D341Med (cell line): Measurements from ENCODE around the gene SBF1.

ENCODE experiments used
- DNase-seq: peaks from one replicate; pipeline ENCODE4 v3.0.0; 2012; ENCODE audit warnings: low spot score

The SBF1 gene

DNA sequence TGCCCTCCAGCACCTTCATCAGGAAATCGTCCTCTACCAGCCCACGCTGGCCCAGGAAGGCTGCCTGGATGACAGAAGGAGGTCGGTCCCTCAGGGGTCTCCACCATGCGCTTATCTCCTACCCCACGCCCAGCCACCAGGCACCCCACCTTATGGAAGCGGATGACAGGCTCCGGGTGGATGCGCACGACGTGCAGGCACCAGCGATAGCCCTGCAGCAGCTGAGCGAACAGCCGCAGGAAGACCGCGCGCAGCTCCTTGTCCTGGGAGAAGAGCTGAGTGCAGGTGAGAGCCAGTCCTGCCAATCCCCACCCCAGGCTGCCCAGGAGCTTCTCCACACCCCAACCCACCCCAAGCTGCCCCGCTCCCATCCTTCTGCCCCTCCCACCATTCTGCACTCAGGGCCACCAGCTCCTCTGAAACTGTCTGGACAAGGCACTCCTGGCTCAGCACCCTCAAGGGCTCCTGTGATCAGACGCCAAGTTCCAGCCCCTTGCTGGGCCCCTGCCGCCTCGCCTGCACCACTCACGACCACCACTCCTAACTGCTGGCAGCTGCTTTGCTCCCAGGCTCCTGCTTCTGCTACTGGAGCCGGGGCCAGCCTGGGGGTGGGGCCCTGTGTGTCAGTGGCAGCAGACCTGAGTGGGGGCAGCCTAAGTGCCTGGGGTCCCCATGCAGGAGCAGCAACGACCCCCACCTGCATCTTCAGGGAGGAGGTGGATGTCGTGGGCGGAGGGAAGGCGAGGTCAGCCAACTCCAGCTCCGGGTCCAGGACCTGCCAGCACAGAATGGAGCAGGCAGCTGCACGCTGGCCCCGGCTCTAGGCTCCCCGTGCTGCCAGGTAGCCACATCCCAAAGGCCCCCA lies 9.5 kb downstream of the SBF1 start:
- DNase-seq, result no peak

DNA sequence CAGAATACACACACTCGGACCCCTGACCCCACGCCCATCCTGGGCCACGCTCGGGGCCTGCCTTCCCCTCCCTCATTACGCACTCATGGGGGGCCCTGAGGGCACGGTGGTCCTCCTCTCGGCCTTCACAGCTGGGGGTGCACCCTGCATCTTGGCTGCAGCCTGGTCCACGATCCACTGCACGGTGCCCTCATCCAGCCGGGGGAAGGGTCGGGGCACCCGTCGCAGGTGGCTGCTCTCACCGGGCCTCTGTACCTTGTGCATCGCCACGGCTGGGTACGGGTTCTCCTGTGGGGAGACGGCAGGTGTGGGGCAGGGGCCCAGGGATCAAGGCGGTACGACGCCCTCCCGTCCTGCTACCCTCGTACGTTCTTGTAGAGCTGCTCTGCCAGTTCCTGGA lies 10.4 kb downstream of the SBF1 start:
- DNase-seq, result no peak

DNA sequence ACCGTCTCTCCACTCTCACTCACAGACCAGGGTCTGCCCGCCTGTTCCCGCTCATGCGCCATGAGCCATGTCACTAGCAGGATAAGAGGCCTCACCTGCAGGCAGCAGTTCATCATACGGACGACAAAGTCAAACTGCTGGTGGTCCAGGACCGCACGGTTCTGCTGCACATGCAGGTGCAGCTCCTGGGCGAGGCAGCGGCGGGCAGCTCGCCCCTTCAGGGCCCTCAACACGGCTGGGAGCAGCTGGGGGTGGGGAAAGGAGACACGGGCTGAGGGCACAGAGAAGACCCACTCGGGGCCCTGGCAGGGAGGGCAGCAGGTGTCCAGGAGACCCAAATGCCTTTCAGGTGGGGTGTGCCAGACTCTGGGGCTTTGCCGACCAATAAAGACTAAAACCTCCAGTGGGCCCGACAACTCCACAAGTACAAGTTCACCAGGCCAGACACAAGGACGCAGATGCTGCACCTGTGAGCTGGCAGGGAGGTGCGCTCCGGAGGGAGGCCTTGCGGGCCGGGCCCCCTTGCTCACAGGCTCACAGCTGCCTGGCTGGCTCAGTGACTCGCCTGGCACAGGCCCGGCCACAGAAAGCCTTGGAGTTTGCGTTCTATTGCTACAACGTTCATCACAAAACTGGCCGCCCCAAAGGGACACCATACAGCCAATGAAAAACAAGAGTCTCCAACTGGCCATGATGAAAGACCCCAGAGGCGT lies 11.5 kb downstream of the SBF1 start:
- no peak for DNase-seq

DNA sequence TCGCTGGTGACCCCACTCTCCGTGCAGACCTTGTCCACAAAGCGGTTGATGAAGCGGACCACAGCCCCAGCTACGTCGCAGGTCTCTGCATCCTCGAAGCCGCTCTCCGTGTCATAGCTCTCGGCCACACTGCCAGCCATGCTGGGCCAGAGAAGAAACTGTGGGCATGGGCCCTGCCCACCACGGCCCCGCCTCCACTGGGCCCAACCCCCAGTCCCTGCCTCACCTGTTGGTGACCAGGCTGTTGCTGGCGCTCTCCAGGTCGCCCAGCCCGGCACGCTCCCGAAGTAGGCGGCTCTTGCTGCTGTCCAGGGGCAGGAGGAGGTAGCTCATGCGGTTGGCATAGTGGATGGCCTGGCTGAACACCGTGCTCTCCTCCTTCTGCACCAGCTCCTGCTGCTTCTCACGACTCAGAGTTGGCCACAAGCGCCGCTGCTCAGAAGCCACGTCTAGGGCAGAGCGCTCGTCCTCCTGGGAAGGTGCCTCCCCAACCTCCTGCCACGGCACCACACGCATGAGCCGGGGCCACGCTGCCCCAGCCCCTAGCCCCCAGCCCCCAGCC lies 12.8 kb downstream of the SBF1 start:
- no peak for DNase-seq

DNA sequence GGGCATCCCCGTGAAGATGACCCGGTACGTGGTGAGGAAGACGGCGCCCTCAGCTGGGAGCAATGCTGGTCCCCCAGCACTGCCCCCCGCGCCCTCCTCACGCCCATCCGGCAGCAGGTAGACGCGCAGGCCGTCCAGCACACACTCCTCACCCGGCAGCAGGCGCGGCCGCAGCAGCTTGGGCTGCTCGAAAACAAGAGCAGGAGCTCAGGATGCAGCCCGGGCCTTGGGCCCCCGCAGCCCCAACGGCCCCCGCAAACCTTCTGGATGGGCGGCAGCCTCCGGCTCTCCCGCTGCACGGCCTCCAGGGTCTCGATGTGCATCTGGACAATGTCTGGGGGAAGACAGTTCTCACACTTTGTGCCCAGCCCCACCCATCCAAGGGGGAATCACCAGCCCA lies 13.3 kb downstream of the SBF1 start:
- DNase-seq, result no peak

DNA sequence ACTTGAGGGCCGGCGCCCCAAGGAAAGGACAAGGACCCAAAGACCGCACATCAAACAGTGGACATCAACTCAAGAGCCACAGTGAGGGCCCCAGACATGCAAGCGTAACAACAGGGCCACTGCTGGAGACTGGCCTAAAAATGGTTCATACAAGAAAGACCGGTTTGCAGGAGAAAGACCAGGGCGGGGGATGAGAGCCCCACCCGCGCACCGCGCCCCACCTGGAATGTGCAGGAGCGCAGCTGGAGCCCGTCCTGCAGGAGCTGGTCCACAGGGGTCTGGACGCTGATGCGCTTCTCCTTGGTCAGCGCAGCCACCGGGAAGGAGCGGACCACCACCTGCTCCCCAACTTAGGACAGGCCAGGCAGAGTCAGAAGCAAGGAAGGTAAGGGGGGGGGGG lies 13.9 kb downstream of the SBF1 start:
- no peak for DNase-seq

DNA sequence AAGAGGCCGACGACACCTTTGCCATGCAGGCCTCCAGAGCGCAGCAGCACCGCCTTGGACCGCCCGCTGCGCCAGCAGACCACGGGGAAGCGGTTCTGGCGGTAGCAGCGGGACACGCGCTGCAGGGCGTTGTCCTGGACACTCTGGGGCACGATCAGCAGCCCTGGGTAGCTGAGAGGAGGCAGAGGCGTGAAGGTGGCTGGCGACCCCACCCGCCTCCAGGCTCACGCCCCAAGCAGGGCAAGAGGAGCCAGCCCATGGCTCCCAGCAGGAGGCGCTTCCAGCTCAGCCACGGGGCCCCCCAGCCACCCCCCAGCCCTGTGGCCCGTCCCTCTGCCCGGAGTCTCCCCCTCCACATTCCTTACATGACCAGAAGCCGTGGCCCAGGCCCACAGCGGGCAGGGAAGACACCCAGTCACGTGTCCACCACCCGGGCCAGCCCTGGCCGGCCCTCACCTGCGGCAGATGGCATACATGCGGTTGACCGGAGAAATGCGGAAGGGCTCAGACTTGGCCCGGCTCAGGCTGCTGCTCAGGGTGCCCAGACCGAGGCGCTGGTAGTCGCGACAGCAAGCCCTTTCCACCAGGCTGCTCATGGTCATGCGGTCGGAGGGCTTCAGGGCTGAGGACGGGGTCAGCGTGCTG lies 15.2 kb downstream of the SBF1 start:
- DNase-seq, result no peak

DNA sequence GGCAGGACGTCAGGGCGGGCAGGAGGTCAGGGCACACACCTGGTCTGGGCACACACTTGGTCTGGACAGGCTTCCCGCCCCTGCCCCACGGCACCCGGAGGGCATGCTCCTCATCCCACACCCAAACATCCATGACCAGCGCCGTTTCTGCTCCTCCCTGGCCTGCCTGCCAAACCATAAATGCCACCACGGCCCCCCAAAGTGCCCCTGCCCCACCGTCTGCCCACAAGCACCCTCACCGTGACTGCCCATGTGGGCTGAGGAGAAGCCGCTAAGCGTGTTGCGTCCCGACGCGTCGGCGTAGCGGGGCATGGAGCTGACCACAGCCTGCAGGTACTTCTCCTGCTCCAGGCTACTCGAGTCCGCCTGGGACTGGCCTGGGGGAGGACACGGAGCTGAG lies 15.8 kb downstream of the SBF1 start:
- no peak for DNase-seq

DNA sequence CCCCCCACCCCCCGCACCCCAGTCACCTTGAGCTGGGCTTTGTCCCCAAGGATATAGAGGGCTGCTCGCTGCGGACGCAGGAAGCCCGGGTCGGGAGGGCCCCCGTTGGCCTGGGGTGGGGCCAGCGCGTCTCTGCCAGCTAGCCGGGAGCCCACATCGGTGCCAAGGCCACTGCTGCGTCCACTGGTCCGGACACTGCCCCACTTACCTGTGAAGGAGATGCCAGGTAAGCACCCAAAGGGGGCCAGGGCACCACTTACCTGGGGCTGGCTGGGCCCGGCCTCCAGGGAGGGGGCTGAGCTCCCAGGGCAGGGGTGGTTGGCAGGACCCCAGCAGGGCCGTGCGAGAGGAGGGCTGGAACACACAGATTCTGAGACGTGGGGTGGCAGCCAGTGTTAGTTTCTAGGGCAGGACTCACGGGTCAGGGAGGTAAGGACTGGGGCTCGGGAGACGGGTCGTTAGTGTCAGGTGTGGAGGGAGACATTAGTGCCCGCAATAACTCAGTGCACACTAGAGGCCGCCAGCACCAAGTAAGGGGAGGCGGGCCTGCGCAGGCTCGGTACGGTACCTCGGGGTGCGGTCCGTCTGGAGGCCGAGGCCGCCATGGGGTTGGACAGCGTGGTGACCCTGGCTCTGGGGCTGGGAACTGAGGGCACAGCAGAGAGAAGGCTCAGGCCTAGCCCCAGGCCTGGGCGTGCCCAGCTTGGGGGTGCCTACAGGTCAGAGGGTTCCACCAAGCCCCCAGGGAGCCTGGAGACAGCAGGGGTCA lies 18.2 kb downstream of the SBF1 start:
- peak; percentile 77 for DNase-seq

DNA sequence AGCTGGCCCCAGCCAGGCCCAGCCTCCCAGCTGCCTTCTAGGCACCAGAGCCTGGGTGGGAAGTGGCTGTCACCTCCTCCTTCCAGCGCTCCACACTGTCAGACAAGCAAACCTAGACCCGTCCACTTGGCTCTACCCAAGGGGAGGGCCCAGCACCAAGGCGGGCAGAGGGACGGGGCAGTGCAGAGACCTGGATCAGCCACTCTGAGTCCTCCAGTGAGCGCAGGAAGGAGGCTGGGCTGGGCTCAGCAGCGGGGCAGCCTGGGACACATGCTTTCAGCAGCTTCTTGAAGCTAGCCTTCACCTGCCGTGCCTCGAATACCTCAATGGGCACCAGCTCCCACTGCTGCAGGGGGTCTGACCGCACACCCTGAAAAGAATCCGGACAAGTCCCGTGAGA lies 18.8 kb downstream of the SBF1 start:
- DNase-seq, result no peak

DNA sequence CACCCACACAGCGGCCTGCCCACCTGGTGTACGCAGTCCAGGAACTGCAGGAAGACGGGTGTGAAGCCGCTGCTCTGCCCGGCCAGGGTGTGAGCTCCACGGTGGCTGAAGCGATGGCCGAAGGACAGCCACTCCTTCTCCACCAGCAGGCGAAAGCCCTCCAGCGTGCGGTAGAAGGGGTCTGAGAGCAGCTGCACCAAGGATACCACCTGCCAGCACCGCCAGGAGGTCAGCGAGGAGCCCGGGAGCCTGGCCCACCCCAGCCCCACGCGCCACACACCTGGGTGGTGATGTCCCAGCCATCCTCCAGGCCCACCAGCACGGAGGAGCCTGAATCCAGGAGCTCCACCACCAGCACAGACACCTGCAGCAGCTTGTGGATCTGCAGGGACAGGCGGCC lies 19.6 kb downstream of the SBF1 start:
- DNase-seq, result no peak

DNA sequence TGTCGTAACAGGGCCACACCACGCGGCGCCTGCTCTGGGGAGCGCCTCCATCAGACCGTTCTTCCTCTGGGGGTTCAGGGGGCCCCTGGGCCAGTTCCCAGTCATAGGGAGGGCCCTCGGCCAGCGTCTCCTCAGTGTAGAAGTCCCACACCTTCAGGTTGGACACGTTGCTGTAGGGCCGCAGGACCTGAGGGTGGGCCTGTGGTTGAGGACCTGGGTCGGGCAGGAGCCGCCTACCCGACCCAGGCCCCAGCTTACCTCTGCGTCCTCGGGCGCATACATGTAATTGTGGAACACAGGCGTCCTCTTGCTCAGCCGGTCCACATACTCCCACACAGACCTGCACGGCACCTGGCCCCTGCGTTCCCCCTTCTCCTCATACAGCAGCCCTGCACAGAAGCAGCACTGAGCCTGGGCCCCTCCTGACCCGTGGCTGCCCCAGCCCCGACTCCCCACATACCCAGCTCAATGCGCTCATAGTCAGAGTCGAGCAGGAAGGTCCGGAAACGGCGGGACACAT lies 20.2 kb downstream of the SBF1 start:
- DNase-seq, result no peak

DNA sequence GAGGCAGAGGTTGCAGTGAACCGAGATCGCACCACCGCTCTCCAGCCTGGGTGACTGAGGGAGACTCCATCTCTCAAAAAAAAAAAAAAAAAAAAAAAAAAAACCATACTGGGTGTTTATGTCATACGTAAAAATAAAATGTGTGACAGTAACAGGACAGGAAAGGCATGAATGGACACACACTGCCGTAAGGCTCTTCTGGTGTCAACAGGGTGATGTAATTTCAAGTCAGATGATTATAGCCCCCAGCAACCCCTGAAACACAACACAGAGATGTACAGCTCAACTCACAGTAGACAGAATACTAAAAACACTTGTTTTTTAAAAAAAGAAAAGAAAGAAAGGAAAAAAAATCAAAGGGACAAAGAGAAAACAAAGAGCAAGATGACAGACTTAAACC lies 22.2 kb downstream of the SBF1 start:
- no peak for DNase-seq

DNA sequence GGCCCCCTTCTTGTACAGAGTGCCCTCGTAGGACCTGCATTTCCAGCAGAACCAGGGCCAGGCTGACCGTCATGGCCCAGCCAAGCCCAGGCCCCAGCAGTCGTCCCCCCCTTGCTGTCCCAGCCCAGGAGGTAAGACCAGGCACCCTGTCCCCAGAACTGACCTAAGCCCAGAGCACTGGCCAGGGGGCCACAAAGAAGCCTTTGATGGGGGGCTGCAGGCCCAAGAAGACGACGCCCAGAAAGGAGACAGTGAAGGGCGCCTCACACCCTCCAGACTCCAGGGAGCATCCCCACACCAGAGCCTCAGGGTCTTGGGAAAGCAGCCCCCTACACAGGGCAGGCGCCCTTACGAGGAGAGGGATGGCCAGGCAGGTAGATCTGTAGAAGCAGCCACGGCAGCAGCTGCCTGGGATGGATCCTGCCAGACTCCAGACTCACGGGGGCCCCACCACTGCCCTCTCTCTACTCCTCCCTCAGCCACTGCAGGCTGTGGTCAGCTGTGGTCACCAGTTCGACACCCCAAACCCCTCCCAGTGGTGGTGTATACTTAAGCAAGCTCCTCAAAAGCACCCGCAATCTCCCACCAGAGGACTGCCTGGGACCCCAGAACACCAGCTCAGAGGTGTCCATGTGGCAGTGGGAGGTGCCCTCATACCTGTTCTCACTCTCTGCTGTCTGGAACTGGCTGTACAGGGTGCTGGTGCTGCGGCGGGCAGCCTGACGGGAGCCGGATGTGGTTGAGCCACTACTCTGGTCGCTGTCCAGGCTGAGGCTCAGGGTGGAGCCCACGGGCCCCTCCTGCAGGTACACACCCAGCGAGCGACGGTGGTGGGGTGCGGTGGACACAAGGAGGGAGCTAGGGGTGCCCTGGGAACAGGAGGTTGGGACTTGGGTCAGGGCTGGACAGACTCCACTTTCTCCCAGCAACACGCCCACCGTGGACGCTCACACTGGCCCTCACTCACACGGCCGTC lies 27.0 kb downstream of the SBF1 start:
- DNase-seq, result no peak

DNA sequence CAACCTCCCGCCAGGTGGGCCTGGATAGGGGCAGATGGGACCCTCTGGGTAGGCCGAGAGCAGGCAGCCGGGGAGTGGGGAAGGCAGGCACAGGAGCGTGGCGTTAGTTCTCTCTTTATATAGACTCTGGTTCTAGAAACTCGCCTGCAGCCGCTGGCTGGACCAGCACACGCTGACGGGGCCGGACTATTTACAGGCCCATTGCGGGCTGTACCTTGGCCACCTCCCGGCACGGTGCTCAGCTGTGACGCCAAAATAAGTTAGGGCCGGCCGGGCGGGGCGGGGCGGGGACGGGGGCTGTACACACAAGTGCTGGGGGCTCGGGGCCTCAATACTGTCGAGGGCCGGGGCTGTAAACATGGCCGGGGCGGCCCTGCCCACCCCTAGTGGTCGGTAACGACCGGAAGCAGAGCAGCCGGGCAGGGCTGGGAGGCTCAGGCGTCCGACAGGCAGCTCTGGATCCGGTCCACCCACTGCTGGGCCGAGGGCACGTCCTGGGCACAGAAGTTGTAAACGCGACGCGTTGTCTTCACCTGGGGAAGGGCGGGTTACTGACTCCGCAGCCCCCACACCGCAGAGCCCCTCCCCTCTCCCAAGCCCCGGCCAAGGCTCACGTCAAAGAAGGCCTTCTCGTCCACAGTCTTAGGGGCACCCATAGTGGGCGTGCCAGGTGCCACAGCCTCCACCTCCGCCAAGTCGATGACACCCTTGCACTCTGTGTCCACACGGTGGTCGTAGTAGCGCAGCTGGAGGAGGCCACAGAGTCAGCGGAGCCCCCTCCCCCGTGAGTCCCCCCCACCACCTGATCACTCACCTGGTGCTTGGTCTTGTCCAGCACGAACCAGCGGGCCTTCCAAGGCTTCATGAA lies 27.9 kb downstream of the SBF1 start:
- no peak for DNase-seq

DNA sequence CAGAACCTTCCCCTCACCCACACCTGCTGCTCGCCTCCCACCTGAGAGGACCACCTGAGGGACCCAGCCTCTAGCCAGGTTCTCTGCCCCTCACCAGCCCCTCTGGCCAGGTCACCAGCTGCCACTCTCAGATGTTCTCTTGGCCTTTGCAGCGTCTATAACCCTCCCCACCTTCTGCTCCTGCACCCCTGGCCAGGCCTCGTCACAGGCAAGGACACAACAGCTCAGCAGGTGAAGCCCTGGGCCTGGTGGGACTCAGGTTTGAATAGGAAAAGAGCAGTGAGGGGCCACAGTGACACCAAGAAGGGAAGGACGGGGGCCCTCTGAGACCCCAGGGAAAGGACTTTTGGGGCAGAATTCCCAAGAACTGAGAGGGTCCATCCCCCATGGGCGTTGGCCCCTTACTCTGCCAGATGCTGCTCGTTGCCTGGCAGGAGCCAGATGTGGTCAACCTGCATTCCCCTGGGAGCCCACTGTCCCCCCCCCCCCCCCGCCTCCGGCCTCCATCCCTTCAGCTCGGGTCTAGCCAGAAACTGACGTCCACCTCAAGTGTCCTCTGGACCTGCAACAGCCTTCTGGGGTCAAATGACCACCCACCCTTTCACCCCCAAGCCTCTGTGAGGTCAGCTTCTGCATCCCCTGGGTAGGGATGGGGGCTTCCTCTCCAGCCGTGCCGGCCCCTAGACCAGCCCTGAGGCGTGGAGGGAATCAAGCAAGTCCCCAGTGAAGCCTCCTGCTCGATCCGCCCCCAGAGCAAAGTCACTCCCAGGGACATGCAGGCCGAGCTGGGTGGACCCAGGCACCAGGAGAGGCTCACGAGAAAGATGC lies 28.7 kb downstream of the SBF1 start:
- no peak for DNase-seq

DNA sequence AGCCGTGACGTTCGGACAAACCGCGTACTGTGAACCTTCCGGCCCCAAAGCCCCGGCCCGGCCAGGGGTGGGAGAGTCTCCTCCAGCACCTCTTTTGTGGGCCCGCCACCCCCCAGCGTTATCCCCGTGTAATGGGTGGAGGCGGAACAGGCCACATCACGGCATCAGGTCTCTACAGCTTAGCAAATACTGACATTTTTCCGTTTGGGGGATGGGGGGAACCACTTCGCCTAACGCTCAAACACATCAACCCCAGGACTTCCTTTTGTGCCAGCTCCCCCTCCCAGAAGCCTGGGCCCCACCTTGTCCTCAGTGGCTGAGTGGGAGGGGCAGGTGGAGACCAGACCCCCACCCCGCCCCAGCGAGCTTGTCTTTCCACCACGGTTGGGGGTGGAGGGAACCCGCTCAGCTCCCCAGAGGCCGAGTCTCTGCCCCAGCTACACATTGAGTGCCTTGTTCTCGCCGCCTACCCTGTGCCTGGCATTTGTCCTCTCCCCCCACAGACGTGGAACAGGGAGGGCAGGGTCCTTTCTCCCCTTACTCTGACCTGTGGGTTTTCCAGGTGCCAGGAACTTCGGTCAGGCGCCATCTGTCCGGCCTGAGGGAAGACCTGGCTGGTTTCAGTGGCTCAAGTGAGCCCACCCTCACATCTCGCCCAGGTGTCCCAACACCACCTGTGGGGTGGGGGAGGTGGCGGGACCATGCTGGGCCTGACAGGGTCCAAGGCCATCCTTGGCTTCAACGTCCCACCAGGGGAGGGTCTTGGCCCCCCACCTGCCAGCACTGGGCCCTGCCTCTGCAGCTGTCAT lies 29.6 kb downstream of the SBF1 start:
- no peak for DNase-seq

DNA sequence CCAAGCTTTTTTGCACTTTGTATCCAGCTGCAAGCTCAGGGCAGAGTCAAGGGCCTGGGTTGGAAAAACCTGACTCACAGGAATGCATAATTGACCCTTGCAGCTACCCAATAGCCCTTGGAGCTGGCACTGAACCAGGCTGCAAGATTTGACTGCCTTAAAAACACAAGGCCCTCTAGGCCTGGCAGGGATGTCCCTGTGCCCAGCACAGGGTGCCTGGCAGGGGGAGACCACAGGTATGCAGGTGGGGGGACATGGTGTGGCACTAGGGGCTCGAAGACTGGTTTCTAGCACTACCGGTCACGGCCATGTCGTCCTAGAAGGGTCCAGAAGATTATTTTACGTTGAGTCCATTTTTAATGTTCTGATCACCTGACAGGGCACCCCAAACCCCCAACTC lies 30.2 kb downstream of the SBF1 start:
- DNase-seq, result no peak
